SU-DHL-6 (cell line): ENCODE measurements around the gene C10orf62.
"Not testable (repeated sequence)": the region's sequence is repeated elsewhere in the genome, so short reads cannot be mapped to it uniquely, and the experiment has no call there.

Source experiments
- H2AFZ ChIP-seq: fragments of 200-600 bp; sonication (generic); 2 replicates; pipeline ENCODE4 v1.6.1; 2014; ENCODE audit warnings: low read depth, mild to moderate bottlenecking, moderate library complexity, mixed read lengths, antibody characterized with exemption, low read length; ENCODE audit not compliant: severe bottlenecking
- H3F3A ChIP-seq: fragments of 200-600 bp; shearing (Covaris generic); 2 replicates; pipeline ENCODE4 v1.6.0; 2016; ENCODE audit warnings: antibody characterized with exemption, mild to moderate bottlenecking; ENCODE audit not compliant: insufficient read depth
- H3K27ac ChIP-seq: fragments of 200-600 bp; sonication (generic); 2 replicates; pipeline ENCODE4 v1.5.1; 2016; ENCODE audit warnings: low read depth, mild to moderate bottlenecking, low read length, moderate library complexity, mixed read lengths
- H3K27me3 ChIP-seq: fragments of 200-600 bp; sonication (generic), shearing (Covaris generic); 2 replicates; pipeline ENCODE4 v1.6.0; 2014; ENCODE audit warnings: mild to moderate bottlenecking, low read length
- H3K36me3 ChIP-seq: fragments of 200-600 bp; sonication (generic); 2 replicates; pipeline ENCODE4 v1.6.1; 2014; ENCODE audit warnings: mild to moderate bottlenecking, low read length, mixed read lengths
- H3K4me2 ChIP-seq: fragments of 300-600, 200-600 bp; shearing (Covaris generic), sonication (generic); 2 replicates; pipeline ENCODE4 v1.6.0; 2014; ENCODE audit warnings: low read length, low read depth, mild to moderate bottlenecking; ENCODE audit not compliant: poor library complexity, severe bottlenecking
- H3K4me3 ChIP-seq: fragments of 200-600 bp; sonication (generic); 2 replicates; pipeline ENCODE4 v1.5.1; 2014; ENCODE audit warnings: antibody characterized with exemption, low read length, mild to moderate bottlenecking, mixed read lengths; ENCODE audit not compliant: insufficient read depth, poor library complexity, severe bottlenecking
- H3K79me2 ChIP-seq: fragments of 200-600 bp; sonication (generic); 2 replicates; pipeline ENCODE4 v1.6.1; 2014; ENCODE audit warnings: mild to moderate bottlenecking, low read length, moderate library complexity; ENCODE audit not compliant: insufficient read depth
- H3K9ac ChIP-seq: fragments of 200-600 bp; sonication (generic); 2 replicates; pipeline ENCODE4 v1.7.0; 2014; ENCODE audit warnings: mild to moderate bottlenecking, low read length
- H3K9me2 ChIP-seq: fragments of 200-600 bp; sonication (generic); replicated peaks from 2 replicates; pipeline ENCODE4 v1.6.1; 2014; ENCODE audit warnings: low read length; ENCODE audit not compliant: insufficient read depth
- H3K9me3 ChIP-seq: fragments of 200-600 bp; sonication (generic); 2 replicates; pipeline ENCODE4 v1.6.1; 2014; ENCODE audit warnings: low read length, mixed read lengths; ENCODE audit not compliant: insufficient read depth
- H4K20me1 ChIP-seq: fragments of 200-600 bp; sonication (generic); 2 replicates; pipeline ENCODE4 v1.6.1; 2014; ENCODE audit warnings: low read depth, mild to moderate bottlenecking, antibody characterized with exemption, low read length, moderate library complexity, mixed read lengths
- EZH2phosphoT487 ChIP-seq: fragments of 200-600 bp; sonication (generic), shearing (Covaris generic); conservative IDR thresholded peaks from 2 replicates; pipeline ENCODE4 v1.6.1; 2018; ENCODE audit warnings: mild to moderate bottlenecking, antibody characterized with exemption, low read length, moderate library complexity, mixed read lengths
- TF ChIP-seq, protein P1 (sequence below): fragments of 200-600 bp; sonication (generic); IDR thresholded peaks from one replicate; pipeline ENCODE4 v1.5.1; 2017; ENCODE audit warnings: antibody characterized with exemption, mild to moderate bottlenecking, low read length, moderate library complexity; ENCODE audit not compliant: insufficient read depth, poor library complexity, severe bottlenecking

The C10orf62 gene

GRCh38 chr10:97560731-97561381 lies 28.7 kb upstream of the C10orf62 start:
- H3K4me2 ChIP-seq, H3K27ac ChIP-seq, H3K27me3 ChIP-seq, H3K4me3 ChIP-seq, H3F3A ChIP-seq, H4K20me1 ChIP-seq, H2AFZ ChIP-seq, H3K9me3 ChIP-seq, H3K9me2 ChIP-seq, H3K79me2 ChIP-seq, H3K36me3 ChIP-seq, H3K9ac ChIP-seq: not testable (repeated sequence)

DNA sequence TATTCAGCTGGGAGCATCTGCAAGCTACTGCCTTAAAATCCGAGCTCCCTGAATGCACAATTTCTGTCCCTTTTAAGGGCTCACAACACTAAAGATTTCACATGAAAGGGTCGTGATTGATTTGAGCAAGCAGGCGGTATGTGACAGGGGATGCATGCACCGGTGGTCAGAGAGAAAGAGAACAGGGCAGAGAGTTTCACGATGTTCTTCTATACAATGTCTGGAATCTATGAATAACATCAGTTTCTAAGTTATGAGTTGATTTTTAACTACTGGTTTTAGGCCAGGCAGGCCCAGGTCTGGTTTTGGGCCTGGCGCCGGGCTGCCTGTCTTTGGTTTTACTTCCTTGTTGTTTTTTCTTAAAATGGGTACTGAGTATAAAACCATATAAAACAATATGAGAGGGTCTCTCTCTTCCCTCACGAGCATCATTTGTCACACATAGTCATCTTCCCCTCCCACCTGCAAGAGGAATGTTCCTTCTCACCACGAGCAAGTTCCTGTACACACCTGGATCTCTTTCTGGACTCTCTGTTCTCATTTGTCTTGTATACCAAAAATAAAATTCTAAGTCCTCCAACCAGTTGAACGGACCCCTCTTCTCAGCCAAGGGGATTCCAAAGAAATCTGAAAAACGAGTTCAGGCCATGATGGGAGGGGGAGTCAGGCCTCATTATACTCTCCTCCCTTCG lies 28.0 kb upstream of the C10orf62 start:
- not testable (repeated sequence) for H3K27ac ChIP-seq, H3K79me2 ChIP-seq

GRCh38 chr10:97562329-97562728 lies 27.2 kb upstream of the C10orf62 start:
- not testable (repeated sequence) for H3K9me2 ChIP-seq, H3K27ac ChIP-seq, H3K4me3 ChIP-seq, H3K9me3 ChIP-seq, H3K79me2 ChIP-seq, H3K4me2 ChIP-seq, H3F3A ChIP-seq, H3K36me3 ChIP-seq, H2AFZ ChIP-seq, H3K9ac ChIP-seq, H4K20me1 ChIP-seq, H3K27me3 ChIP-seq

More for the DNA sequence above, 28.0 kb upstream of the C10orf62 start:
- H4K20me1 ChIP-seq, H3F3A ChIP-seq, H3K4me2 ChIP-seq, H3K27me3 ChIP-seq, H3K9me2 ChIP-seq, H3K9me3 ChIP-seq, H3K4me3 ChIP-seq, H3K36me3 ChIP-seq, H2AFZ ChIP-seq, H3K9ac ChIP-seq: not testable (repeated sequence)

DNA sequence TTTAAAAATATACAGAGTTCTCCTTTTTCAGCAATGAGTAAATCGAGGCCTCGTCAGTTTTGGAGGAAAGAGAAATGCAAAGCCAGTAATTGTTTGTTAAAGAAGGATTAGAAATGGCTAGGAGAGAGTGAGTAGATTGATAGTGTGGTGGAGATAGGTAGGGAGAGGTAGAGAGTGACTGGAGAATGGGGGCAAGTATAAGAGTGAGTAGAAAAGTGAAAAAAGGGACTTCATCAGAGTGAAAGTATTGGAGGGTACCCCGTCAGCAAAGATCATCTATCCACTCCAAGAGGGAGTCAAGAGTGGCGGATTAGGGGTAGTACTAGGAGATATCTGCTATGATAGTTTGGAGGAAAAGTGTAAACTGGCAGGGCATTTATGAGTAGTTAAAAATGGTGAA lies 26.2 kb upstream of the C10orf62 start:
- H3K36me3 ChIP-seq, result no peaks in the 10 kb centered on the region
- H3K27ac ChIP-seq, result no peak overlapping the region
- H3K9me3 ChIP-seq, result no peaks in the 10 kb centered on the region
- no peaks in the 10 kb centered on the region for H3K9me2 ChIP-seq
- no peak overlapping the region for H2AFZ ChIP-seq
- H3F3A ChIP-seq, result no peaks in the 10 kb centered on the region
- no peak for TF ChIP-seq EZH2phosphoT487
- TF ChIP-seq, protein P1, sequence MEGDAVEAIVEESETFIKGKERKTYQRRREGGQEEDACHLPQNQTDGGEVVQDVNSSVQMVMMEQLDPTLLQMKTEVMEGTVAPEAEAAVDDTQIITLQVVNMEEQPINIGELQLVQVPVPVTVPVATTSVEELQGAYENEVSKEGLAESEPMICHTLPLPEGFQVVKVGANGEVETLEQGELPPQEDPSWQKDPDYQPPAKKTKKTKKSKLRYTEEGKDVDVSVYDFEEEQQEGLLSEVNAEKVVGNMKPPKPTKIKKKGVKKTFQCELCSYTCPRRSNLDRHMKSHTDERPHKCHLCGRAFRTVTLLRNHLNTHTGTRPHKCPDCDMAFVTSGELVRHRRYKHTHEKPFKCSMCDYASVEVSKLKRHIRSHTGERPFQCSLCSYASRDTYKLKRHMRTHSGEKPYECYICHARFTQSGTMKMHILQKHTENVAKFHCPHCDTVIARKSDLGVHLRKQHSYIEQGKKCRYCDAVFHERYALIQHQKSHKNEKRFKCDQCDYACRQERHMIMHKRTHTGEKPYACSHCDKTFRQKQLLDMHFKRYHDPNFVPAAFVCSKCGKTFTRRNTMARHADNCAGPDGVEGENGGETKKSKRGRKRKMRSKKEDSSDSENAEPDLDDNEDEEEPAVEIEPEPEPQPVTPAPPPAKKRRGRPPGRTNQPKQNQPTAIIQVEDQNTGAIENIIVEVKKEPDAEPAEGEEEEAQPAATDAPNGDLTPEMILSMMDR, result no peak
- no peak overlapping the region for H3K4me3 ChIP-seq
- H3K4me2 ChIP-seq, result no peak overlapping the region
- H3K79me2 ChIP-seq, result no peaks in the 10 kb centered on the region
- H3K9ac ChIP-seq, result no peak overlapping the region
- no peaks in the 10 kb centered on the region for H4K20me1 ChIP-seq
- no peaks in the 10 kb centered on the region for H3K27me3 ChIP-seq

DNA sequence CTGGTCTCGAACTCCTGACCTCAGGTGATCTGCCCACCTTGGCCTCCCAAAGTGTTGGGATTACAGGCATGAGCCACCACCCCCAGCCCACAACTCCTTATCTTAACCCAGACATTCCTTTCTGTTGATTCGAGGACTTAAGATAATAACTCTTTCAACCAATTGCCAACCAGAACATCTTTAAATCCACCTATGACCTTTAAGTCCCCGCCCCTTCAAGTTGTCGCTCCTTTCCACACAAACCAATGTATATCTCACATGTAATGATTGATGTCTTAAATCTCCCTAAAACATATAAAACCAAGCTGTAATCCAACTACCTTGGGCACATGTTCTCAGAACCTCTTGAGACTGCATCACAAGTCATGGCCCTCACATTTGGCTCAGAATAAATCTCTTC lies 24.7 kb upstream of the C10orf62 start:
- no peak overlapping the region for H3K4me3 ChIP-seq
- H3K79me2 ChIP-seq, result no peaks in the 10 kb centered on the region
- no peak overlapping the region for H3K27ac ChIP-seq
- TF ChIP-seq, protein P1, result no peak
- TF ChIP-seq EZH2phosphoT487, result no peak
- no peak overlapping the region for H3K9ac ChIP-seq
- no peaks in the 10 kb centered on the region for H3K36me3 ChIP-seq
- no peaks in the 10 kb centered on the region for H3K27me3 ChIP-seq
- no peaks in the 10 kb centered on the region for H3K9me3 ChIP-seq
- H2AFZ ChIP-seq, result no peak overlapping the region
- no peaks in the 10 kb centered on the region for H3K9me2 ChIP-seq
- H4K20me1 ChIP-seq, result no peaks in the 10 kb centered on the region
- H3F3A ChIP-seq, result no peaks in the 10 kb centered on the region
- no peak overlapping the region for H3K4me2 ChIP-seq
